Thoracic aorta (tissue), 2 donors: ENCODE measurements around the gene SERINC2. TPM values are rescaled to one million over a fixed set of nuclear protein-coding genes. Genes with fewer than 3 reads are reported as not detected.

ENCODE experiments used
- ATAC-seq: fragments of 150-250 bp; one replicate; pipeline ENCODE4 v1.8.0; 2017; ENCODE audit warnings: low read depth; ENCODE audit not compliant: insufficient number of reproducible peaks, low FRiP score
- DNase-seq: peaks from one replicate; pipeline ENCODE4 v3.0.0-alpha.2; 2020; ENCODE audit warnings: low spot score
- H3K27ac ChIP-seq, 2 donors: fragments of 200-600 bp; sonication (generic); 1 replicate in 1 of 2; 2 replicates in 1 of 2; pipeline ENCODE4 v1.5.1; 2016; ENCODE audit warnings: mild to moderate bottlenecking in 2 of 2, moderate library complexity in 2 of 2
- H3K27me3 ChIP-seq: fragments of 200-600 bp; sonication (generic); replicated peaks from 2 replicates; pipeline ENCODE4 v1.6.0; 2016; ENCODE audit warnings: mild to moderate bottlenecking; ENCODE audit not compliant: insufficient read depth
- H3K36me3 ChIP-seq: fragments of 200-600 bp; sonication (generic); one replicate; pipeline ENCODE4 v1.5.1; 2016
- H3K4me1 ChIP-seq, 2 donors: fragments of 200-600 bp; sonication (generic); 1 replicate in 1 of 2; 2 replicates in 1 of 2; pipeline versions ENCODE4 v1.5.1 to v1.6.0; 2016; ENCODE audit warnings: low read depth in 2 of 2, mild to moderate bottlenecking in 1 of 2; ENCODE audit not compliant: control insufficient read depth in 1 of 2
- H3K4me3 ChIP-seq: fragments of 200-600 bp; sonication (generic); 2 replicates; pipeline ENCODE4 v1.5.1; 2016; ENCODE audit warnings: mild to moderate bottlenecking
- H3K9me3 ChIP-seq: fragments of 200-600 bp; sonication (generic); 2 replicates; pipeline ENCODE4 v1.5.1; 2016
- total RNA-seq, 2 donors: library from RNA; depleted of rRNA; stranded (reverse); fragments of >200 nt; gene quantifications; one replicate each; pipeline versions ENCODE4 v1.1.0 to v1.2.3, GENCODE V29; 2016
- TF ChIP-seq, protein P1 (sequence below): fragments of 200-600 bp; sonication (generic); IDR thresholded peaks from one replicate; pipeline ENCODE4 v1.5.1; 2019; ENCODE audit warnings: antibody characterized with exemption

The SERINC2 gene
- total RNA-seq, 2 donors from 2014 or later: 7.6 to 12.3 TPM

DNA sequence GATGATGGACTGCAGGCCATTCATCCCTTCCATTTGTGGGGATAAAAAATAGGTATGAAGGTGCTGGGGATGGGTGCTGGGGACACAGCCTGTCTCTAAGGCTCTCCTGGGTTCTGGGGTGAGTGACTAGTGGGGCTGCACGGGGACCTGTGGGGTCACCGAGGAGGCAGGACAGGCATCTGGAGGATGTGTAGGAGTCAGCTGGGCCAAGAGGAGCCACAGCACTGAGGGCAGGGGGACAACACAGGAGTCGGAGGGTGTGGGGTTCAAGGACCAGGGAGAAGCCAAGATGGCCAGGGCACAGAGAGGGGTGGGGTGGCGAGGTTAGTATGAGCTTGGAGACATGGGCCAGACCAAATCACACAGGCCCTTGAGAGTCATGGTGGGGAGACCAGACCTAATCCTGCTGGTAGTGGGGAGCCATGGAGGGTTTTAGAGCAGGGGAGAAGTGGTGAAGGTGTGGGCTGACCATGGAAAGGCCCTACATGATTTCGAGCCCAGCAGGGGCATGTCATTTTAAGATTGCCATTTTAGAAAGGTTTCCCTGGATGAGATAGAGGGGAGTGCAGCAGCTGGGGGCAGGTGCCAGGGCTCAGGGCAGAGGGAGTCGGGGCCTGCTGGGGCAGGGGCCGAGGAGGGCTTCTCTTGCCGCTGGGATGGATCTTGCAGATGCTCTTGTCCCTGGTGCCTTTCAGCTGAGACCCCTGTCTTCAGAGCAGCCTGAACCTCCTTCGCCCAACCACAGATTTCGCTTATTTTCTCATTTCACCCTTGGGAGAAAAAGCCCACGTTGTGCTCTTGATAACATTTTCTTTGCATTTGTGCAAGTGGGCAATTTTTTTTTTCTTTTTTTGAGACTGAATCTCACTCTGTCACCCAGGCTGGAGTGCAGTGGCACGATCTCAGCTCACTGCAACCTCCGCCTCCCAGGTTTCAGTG is 22.7 kb downstream of the SERINC2 start:
- TF ChIP-seq, protein P1, sequence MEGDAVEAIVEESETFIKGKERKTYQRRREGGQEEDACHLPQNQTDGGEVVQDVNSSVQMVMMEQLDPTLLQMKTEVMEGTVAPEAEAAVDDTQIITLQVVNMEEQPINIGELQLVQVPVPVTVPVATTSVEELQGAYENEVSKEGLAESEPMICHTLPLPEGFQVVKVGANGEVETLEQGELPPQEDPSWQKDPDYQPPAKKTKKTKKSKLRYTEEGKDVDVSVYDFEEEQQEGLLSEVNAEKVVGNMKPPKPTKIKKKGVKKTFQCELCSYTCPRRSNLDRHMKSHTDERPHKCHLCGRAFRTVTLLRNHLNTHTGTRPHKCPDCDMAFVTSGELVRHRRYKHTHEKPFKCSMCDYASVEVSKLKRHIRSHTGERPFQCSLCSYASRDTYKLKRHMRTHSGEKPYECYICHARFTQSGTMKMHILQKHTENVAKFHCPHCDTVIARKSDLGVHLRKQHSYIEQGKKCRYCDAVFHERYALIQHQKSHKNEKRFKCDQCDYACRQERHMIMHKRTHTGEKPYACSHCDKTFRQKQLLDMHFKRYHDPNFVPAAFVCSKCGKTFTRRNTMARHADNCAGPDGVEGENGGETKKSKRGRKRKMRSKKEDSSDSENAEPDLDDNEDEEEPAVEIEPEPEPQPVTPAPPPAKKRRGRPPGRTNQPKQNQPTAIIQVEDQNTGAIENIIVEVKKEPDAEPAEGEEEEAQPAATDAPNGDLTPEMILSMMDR: no peak
- ATAC-seq (no peak), DNase-seq (no peak)
- H3K36me3 ChIP-seq: no peaks in the 10 kb centered on the region
- H3K27ac ChIP-seq: no peak overlapping the region
- H3K4me3 ChIP-seq: no peak overlapping the region
- no peaks in the 10 kb centered on the region for H3K4me1 ChIP-seq
- H3K27me3 ChIP-seq: no peaks in the 10 kb centered on the region
- H3K9me3 ChIP-seq: no peaks in the 10 kb centered on the region

DNA sequence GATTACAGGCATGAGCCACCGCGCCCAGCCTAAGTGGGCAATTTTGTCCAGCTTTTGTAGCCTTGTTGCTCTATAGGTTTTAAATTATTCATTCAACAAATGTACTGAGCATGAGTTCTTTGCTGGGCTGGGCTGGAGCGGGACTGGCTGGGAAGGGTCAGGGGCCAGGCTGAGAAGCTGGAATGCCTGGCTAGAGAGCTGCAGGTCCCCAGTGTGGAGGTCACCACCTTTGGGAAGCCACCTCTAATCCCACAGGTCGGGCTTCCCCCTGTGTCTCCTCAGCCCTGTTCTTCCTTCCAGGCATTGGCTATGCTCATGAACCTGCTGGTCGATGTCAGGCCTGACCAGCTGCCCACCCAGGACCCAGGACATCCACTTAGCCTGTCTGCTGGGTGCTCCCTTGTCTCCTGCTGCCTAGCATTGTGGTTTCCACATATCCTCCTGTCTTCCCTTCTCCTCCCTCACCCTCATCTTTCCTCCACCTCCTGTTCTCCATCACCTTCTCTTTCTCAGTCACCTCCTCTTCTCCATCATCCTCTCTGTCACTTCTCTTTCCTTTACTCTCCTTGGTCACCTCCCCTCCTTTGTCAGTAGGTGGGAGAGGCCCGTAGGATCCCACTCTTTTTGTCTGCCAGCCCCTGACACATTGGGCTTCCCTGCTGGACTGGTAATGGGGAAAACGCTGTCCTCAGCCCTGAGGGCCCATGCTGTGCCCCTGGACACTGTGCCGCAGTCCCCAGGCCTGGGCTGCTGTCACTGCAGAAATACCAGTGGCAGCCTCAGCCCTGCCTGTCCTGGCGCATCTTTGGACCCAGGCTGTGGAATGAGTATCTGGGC is 23.8 kb downstream of the SERINC2 start:
- Histone ChIP-seq H3K4me3 (no peak overlapping the region), H3K36me3 (no peaks in the 10 kb centered on the region), H3K4me1 (no peaks in the 10 kb centered on the region), H3K27ac (no peak overlapping the region), H3K27me3 (no peaks in the 10 kb centered on the region), H3K9me3 (no peaks in the 10 kb centered on the region)
- TF ChIP-seq, protein P1: no peak
- DNase-seq (no peak), ATAC-seq (no peak)

DNA sequence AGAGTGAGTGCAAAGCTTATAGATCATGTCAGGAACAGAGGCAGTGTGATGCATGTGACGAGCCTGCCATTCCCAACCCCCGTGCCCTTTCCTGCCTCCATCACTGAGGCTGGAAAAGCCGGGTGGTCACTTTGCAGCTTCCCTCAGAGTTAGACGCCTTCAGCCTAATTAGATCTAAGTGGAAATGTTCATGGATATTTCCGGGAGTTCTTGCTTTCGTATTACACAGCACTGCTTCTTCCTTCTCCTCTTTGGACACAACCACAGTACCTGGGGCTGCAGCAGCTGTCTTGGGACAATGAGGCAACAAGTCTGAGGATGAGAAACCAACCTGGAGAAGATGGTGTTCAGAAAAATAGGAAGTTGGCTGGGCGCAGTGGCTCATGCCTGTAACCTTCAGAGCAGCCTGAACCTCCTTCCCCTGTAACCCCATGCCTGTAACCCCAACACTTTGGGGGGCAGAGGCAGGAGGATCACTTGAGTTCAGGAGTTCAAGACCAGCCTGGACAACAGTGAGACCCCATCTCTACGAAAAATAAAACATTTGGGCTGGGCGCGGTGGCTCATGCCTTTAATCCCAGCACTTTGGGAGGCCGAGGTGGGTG is 24.5 kb downstream of the SERINC2 start:
- TF ChIP-seq, protein P1: no peak
- ATAC-seq: no peak
- Histone ChIP-seq H3K9me3 (no peaks in the 10 kb centered on the region), H3K36me3 (no peaks in the 10 kb centered on the region), H3K4me3 (no peak overlapping the region), H3K27ac (no peak overlapping the region), H3K4me1 (no peaks in the 10 kb centered on the region), H3K27me3 (no peaks in the 10 kb centered on the region)
- DNase-seq: no peak

DNA sequence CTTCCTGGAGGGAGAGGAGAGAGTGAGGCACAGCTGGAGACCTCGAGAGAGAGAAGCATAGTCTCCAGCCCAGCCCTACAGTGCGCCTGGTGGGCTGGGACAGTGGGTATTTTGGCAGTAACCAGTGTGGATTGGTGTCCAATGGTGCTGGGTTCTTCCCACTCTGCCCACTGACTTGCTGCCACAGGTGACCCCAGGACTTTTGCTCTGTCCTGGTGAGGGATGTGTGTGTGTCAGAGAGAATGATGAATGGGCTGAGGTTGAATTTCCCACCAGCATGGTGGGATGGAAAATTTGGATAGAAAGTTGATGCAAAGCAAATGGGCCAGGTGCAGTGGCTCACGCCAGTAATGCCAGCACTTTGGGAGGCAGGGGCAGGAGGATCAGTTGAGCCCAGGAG is 26.3 kb downstream of the SERINC2 start:
- H3K4me1 ChIP-seq: no peaks in the 10 kb centered on the region
- DNase-seq (no peak), ATAC-seq (no peak)
- H3K36me3 ChIP-seq: no peaks in the 10 kb centered on the region
- no peak overlapping the region for H3K4me3 ChIP-seq
- no peaks in the 10 kb centered on the region for H3K9me3 ChIP-seq
- H3K27me3 ChIP-seq: no peaks in the 10 kb centered on the region
- H3K27ac ChIP-seq: no peak overlapping the region
- TF ChIP-seq, protein P1: no peak

DNA sequence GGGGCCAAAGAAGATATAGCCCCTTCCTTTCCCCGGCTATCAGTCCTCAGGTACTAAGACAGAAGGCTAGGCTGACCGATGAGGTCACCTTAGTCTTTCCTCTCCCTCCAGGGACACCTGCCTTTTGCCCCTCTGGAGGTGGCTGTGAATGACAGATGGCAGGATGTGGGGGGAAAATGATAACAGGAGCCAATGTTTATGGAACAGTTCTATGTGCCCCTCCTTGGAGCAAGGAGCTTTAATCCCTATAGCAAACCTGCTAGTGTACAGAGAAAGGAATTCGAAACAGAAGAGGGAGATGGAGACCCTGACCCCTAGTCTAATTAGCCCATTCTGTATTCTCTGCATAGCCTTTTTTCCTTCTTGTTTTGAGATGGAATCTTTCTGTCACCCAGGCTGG is 28.1 kb downstream of the SERINC2 start:
- Histone ChIP-seq H3K27me3 (no peaks in the 10 kb centered on the region), H3K4me3 (no peak overlapping the region), H3K36me3 (no peaks in the 10 kb centered on the region), H3K9me3 (no peaks in the 10 kb centered on the region), H3K4me1 (no peaks in the 10 kb centered on the region), H3K27ac (no peak overlapping the region)
- ATAC-seq: no peak
- TF ChIP-seq, protein P1: no peak
- no peak for DNase-seq
